HTR-8/SVneo (cell line): Measurements from ENCODE around the gene ARHGEF4.
A peak's percentile ranks its signal among the peaks of the same experiment; 100 is the strongest.

Experiments used
- DNase-seq: peaks from one replicate; pipeline ENCODE4 v3.0.0; 2011; ENCODE audit warnings: low spot score, mixed read lengths; ENCODE audit not compliant: insufficient read length
- FAIRE-seq: peaks from 2 replicates; lab custom pipeline; 2011; peaks lifted over from hg19 to GRCh38; lab: Jason Lieb, UNC

The ARHGEF4 gene

GRCh38 chr2:130847776-130848525 lies 11.2 kb downstream of the ARHGEF4 start:
- DNase-seq = no peak
- no peak for FAIRE-seq

GRCh38 chr2:130848526-130849210 lies 12.0 kb downstream of the ARHGEF4 start:
- DNase-seq = no peak

GRCh38 chr2:130849896-130850787 lies 13.4 kb downstream of the ARHGEF4 start:
- DNase-seq (no peak), FAIRE-seq (no peak)

More at GRCh38 chr2:130848526-130849210, 12.0 kb downstream of the ARHGEF4 start:
- no peak for FAIRE-seq

- DNase-seq (no peak), FAIRE-seq (no peak)
Measured at GRCh38 chr2:130850788-130851623, 14.3 kb downstream of the ARHGEF4 start.

GRCh38 chr2:130851624-130852382 lies 15.1 kb downstream of the ARHGEF4 start:
- FAIRE-seq (no peak), DNase-seq (no peak)

- DNase-seq = no peak
- FAIRE-seq = no peak
Measured at GRCh38 chr2:130852521-130853115, 15.9 kb downstream of the ARHGEF4 start.

- no peak for DNase-seq
- FAIRE-seq = no peak
Measured at GRCh38 chr2:130853391-130853790, 16.7 kb downstream of the ARHGEF4 start.

- no peak for DNase-seq
- FAIRE-seq = no peak
Measured at GRCh38 chr2:130854301-130854700, 17.6 kb downstream of the ARHGEF4 start.

- DNase-seq (peak; percentile 54), FAIRE-seq (no peak)
Measured at GRCh38 chr2:130864830-130865800, 28.4 kb downstream of the ARHGEF4 start.

- DNase-seq (no peak), FAIRE-seq (no peak)
Measured at GRCh38 chr2:130869441-130870160, 32.9 kb downstream of the ARHGEF4 start.

- DNase-seq = no peak
- FAIRE-seq = no peak
Measured at GRCh38 chr2:130870161-130870485, 33.4 kb downstream of the ARHGEF4 start.

GRCh38 chr2:130870779-130871178 lies 34.1 kb downstream of the ARHGEF4 start:
- DNase-seq = no peak
- no peak for FAIRE-seq

- FAIRE-seq = no peak
- DNase-seq = no peak
Measured at GRCh38 chr2:130871843-130872740, 35.4 kb downstream of the ARHGEF4 start.

- FAIRE-seq (no peak), DNase-seq (no peak)
Measured at GRCh38 chr2:130872741-130873125, 36.0 kb downstream of the ARHGEF4 start.

- peak; percentile 75 for DNase-seq
- FAIRE-seq = no peak
Measured at GRCh38 chr2:130873700-130874346, 37.1 kb downstream of the ARHGEF4 start.

- no peak for DNase-seq
- FAIRE-seq = no peak
Measured at GRCh38 chr2:130874512-130874911, 37.8 kb downstream of the ARHGEF4 start.
